ENCODE results near the gene PDE6G.

DNA sequence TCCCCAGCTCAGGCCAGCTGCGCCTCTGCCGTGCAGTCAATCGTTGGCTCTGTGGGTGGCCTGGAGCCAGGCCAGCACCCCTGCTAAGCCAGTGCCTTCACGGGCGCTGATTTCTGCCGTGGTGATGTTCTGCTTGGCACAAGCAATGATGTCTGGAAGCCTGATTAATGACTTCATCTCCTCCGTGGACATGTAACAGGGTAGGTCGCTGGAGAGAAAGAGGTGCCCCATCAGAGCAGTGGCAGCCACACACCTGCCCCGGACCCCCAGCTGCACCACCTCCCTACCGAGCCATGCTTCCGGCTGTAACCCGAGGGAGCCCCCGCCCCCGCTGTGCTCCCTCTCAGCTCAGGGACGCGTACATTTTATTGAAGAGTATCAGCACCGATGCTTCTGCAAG, 25.3 kb upstream of the PDE6G start:
- TF ChIP-seq, protein P1, sequence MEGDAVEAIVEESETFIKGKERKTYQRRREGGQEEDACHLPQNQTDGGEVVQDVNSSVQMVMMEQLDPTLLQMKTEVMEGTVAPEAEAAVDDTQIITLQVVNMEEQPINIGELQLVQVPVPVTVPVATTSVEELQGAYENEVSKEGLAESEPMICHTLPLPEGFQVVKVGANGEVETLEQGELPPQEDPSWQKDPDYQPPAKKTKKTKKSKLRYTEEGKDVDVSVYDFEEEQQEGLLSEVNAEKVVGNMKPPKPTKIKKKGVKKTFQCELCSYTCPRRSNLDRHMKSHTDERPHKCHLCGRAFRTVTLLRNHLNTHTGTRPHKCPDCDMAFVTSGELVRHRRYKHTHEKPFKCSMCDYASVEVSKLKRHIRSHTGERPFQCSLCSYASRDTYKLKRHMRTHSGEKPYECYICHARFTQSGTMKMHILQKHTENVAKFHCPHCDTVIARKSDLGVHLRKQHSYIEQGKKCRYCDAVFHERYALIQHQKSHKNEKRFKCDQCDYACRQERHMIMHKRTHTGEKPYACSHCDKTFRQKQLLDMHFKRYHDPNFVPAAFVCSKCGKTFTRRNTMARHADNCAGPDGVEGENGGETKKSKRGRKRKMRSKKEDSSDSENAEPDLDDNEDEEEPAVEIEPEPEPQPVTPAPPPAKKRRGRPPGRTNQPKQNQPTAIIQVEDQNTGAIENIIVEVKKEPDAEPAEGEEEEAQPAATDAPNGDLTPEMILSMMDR (IDR thresholded peaks at IDR 0.05; ENCODE audit: extremely low read depth in 1 of 2, insufficient read depth in 1 of 2, low read depth in 1 of 2, low read length in 2 of 2), result no peak
- TF ChIP-seq, protein P2, sequence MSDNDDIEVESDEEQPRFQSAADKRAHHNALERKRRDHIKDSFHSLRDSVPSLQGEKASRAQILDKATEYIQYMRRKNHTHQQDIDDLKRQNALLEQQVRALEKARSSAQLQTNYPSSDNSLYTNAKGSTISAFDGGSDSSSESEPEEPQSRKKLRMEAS (IDR thresholded peaks at IDR 0.05; ENCODE audit: insufficient read depth, insufficient read length), result no peak
- TF ChIP-seq JUN (IDR thresholded peaks at IDR 0.05; ENCODE audit: borderline replicate concordance, insufficient read depth, insufficient read length, low read depth) (no peak), GATA2 (IDR thresholded peaks at IDR 0.05; ENCODE audit: insufficient read depth, insufficient read length, low read depth, low read length) (no peak), POLR2AphosphoS5 (IDR thresholded peaks at IDR 0.05; ENCODE audit: insufficient read depth, low read depth, low read length) (no peak)

Data from endothelial cell of umbilical vein (primary cell).